ENCODE results near the gene SLC39A11.

SLC39A11 gene

DNA sequence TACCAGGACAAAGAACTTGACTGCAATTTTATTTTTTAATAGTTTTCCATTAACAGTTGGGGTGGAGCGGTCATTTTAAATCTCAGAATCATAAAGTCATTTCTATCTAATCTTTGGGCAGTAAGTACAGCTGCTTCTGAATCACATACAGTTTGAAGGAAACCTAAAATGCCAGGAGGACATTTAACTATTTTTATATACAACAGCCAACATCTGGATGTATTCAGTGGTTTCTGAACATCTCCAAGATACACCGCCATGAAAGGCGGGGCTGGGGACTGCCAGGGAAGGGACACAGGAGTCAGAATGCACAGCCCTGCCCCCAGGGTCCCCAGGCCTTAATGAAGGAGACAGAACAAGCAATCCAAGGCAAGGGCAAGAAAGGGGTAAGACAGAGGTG, 392.3 kb downstream of the SLC39A11 start:
- no peak for DNase-seq

DNA sequence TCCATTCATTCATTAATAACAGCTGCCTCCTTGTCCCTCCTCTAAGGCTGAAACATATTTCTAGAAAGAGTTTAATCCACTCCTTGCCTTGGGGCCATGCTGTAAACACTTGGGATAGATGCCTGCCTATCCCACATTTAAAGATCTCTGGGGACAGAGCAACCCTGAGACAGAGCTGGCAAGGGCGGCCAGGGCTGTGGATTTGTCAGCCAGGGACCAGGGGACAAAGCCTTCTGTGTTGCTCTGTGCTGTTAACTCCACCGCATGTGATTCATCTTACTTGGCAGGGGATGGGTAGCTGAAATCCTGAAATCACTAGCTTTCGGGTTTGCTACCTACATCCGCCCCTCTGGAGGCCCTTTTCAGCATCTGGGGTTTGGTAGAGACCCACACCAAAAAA, 392.9 kb downstream of the SLC39A11 start:
- no peak for DNase-seq

DNA sequence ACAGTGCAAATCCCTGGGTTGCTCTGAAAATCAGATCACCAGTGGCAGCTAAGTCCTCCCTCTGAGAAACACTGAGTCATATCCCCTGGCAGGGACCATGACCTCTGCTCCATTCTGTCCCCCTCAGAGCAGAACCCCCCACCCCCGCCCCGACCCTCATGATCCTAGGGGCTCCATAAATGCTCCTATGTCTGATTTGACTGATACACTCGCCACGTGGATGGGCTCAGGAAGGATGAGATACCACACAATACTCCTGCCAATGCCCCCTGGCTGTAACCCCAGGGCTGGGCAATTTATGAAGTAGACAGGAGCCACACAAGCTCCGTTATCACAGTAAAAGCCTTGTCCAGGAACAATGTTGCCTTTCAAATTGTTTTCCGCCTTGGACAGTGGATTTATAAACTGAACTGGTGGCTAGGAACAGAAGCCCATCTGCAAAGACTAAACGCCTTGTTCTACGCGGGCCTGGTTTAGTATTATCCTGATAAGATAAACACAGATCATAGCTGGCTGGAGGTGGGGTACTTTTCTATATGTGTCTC, 394.8 kb downstream of the SLC39A11 start:
- no peak for DNase-seq

DNA sequence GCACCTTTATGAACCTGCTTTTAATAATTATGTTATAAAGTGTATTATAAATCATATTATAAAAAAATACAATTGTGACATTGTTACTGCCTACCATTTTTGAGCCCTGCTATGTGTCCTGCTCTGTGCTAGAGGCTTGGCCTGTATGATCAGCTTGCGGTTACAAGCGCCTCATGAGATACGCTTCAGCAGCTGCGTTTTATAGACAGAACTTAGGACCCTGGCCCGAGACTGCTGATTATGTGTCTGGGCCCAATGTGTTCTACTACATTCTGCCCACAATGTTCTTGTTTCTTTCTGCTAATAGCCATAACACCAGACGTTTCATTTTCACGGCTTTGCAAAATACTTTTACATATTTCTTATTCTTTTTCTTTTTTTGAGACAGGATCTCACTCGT, 395.8 kb downstream of the SLC39A11 start:
- DNase-seq = no peak

DNA sequence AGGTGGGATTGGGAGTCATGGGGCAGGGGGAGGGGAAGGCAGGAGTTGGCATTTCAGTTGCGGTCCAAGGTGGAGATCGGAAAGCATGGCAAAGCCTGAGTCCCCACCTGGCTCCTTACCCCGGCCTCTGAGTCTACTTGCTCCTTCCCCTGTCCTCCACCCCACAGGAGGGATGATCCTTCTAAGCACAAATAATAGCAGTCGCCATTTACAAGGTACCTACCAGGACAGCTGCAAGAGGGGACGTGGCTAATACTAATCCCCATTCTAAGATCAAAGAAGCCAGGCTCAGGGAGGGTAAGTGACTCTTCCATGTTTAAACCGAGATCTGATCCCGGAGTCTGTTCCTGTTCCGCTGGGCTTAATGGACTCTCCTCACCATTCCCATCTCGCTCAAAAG, 396.3 kb downstream of the SLC39A11 start:
- DNase-seq = no peak

DNA sequence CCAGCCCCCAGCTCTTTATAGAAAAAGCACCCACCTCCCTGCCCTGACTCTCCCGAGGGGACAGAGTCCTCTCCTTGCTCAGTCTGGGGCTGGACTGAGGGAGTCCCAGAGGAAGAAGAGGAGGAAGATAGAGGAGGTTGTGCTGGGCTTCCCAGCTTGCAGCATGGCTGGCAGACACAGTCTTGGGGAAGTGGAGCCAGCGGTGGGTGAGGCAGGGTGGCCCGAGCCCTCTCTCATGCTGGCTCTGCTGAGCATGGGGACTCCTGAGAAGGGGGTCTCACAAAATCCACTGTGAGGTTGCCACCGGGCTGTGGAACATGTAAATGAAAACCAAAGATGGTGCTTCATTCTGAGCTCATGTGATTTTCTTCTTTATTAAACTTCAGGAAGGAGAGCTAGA, 398.5 kb downstream of the SLC39A11 start:
- no peak for DNase-seq

DNA sequence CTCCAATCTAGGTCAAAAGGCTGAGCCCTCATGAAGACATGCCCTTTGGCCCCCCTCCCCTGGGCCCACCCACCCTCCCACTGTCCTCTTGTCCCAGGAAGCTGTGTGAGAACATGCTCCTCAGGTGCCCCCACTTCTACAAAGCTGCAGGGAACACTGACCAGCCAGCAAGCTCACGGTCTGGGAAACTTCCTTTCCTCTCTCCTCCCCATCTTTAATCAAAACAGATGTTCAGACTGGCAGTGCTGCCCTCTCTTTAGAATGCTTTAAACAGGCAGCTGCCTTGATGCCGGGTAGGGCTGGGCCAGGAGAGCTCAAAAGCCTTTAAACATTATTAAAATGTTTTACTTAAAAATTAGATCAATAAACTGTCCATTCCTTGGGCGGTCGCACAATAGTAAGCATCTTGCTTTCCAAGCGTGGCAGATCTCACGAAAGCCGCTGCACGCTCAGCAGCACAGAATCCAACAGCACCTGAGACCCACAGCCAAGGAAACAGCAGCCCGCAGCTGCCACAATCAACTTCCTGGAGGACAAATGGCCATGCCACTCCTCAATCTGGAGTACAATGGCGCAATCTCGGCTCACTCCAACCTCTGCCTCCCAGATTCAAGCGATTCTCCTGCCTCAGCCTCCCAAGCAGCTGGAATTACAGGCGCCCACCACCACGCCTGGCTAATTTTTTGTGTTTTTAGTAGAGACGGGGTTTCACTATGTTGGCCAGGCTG, 399.2 kb downstream of the SLC39A11 start:
- DNase-seq = no peak

DNA sequence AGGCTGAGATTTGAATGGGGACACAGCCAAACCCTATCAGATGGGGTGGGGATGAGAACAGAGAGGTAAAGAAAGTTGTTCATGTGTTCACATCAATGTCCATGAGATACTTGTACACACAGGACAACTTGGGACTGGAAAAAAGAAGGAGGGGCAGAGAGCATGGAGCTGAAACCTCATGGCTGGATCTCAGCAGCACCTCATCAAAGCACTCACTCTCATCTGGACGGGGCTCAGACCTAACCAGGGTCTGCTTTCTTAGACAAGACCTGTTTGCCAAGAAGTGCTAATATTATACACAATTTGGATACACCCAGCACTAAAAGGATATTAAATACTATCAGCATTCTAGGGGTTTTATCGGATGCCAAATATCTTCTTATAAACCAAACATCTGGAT, 399.8 kb downstream of the SLC39A11 start:
- no peak for DNase-seq

DNA sequence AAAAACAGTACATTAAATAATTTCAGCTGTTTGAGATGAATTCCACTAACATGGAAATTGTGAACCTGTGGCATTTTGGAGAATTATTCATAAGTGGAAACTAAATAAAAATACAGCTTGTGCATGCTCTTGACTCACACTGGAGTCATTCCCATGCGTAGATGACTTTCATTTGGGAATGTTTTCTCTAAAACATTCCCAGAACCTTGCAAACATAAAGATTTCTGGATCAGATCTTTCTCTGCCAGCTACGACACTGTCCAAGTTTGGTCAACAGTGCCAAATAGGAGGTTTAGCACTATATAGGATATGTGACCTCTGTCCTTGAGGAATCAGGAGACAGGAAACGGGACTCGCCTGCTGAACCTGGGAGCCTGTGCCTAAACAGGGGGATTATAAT, 400.9 kb downstream of the SLC39A11 start:
- no peak for DNase-seq

DNA sequence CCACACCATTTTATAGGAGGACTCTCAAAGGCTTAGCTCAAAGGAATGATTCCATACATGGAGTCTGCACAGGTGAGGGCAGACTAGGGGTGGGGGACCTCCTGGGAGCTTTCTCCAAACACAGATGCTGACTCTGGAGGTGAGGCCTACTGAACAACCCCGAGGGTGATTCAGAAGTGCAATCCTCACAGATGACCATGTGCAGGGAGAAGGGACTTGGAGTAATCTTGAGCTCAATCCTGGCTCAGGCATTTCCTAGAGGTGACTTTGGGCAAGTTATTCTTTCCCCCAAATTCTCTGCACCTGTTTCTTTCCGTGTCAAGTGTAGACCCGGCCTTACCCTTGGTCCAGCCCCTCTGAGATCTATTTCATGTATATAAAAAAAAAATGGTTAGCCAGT, 401.5 kb downstream of the SLC39A11 start:
- no peak for DNase-seq

DNA sequence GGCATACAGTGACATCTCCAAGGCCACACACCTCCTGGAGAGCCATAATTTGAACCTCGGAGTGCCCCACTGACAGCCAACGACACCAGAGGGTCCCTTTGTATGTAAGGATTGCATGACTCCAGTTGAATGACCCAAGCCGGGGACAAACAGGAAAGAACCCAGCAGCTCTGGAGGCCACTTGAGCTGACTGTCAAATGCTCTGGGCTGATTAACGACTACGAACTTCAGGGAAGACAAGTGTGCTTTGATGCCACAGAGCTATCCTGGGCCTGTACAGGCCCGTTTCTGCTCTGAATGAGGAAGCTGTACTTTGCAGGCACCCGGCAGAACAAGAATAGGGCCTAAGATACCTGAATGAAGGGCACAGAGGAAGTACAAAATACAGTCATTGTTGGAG, 404.6 kb downstream of the SLC39A11 start:
- no peak for DNase-seq

DNA sequence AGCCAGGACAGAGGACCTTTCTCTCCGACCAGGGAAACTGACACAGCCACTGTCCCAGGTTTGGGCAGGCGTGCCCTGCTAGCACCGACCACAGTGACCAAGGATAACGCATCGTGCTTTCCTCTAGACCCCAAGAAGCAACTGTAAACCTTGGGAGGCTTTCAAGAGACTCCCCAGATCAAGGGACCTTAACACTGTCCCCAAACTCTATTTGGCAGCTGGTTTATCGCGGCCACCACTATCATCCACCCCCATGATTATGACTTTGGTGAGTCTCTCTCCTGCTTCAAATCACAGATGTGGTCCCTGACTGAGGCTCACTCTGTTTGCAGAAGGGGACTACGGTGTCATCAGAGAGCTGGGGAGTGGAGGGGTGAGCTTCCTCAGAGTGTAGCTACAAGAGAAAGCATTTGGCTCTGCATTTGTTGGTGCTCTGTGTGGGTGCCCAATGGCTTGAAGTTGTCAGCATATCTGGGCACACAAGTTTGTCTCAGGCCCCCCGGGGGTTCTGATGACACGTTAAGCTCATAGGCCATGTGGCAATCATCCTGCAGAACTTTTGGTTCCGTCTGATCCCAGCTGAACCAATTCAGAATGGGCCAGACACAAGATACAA, 408.0 kb downstream of the SLC39A11 start:
- DNase-seq = no peak

DNA sequence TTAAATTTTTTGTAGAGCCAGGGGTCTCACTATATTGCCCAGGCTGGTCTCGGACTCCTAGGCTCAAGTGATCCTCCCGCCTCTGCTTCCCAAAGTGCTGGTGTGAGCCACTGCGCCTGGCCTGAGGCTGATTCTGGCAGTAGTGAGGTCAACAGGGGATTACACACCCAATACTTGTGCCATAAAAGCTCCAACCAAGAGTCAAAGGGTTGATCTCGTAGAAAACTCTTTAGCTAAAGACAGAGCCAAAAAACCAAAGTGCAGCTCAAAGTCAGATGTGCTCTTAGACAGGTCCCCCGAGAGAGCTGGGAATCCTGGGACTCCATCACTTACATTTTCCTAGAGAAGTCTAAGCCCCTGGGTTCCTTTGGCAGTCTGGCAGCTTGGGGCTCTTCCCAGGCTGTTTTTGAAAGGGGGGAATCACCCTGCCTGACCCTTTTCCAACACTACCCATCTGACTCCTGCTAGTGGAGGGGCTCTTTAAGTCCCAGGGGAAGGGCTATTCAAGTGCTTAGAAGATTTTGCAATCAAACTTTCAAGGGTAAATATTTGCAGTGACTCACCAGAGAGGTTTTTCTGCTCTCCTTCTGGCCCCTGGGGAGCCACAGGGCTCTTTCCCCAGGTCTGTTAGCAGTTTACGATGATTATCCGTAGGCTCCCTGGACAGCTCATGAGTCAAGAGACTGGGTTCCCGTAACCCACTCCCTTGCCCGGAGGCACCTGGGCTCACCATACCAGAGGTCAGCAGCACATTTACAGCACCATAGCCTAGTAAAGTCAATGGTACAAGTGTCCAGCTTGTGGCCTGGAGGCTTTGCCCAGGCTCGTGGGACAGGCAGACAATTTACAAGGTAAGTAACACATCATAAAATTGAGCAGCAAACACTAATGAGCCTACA, 408.7 kb downstream of the SLC39A11 start:
- DNase-seq = no peak

DNA sequence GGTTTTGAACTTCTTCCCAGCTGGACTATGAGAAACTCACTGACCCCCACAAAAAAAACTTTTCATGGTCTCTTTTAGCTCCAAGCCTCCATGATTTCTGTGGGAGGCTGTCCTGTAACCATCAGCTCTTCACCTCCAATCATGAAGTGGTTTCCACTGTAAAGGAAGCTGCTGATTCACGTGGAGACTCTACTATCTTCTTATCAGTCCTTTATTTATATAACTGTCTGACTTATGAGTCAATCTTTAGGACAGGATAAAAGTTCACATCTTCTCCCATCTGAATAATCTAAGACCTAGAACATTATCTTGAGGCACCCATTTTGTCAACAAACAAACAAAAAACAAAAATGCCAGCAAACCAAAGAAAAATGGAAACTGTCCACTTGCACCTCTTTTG, 409.9 kb downstream of the SLC39A11 start:
- DNase-seq = no peak

DNA sequence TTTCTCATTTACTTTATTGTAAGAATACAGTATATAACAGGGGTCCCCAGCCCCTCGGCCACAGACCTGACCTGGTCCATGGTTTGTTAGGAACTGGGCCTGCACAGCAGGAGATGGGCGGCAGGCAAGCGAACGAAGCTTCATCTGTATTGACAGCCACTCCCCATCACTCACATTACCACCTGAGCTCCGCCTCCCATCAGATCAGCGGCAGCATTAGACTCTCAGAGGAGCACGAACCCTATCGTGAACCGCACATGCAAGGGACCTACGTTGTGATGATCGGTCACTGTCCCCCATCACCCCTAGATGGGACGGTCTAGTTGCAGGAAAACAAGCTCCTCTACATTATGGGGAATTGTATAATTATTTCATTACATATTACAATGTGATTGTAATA, 410.6 kb downstream of the SLC39A11 start:
- no peak for DNase-seq

DNA sequence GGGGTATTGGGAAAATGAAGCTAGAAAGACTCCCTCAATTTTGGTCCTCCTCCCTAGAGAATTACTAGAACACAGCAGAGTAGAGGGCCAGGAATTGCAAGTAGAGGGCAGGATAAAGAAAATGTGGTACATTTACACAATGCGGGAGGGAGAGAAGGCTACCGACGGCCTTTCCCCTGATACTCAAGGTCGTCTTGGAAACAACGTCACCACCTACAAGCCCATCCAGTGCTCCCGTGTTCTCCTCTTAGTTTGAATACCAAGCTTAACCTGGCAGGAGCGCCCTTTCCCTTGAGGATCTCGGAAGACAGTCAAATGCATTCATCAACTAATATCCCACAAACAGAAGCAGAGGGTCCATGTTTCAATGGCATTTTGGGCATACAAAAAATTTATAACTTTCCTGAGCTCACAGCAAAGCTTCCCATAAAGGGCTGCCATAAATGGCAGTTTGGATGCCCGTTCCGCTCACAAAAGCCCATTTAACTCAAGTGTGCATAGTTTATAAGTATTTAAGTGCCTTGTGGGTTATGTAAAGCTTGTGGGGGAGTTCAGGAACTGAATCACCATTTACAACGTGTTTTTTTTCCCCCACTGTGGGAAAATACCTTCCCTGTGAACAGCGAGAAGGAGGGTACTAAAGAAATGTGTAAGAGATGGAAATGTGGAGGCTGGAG, 414.6 kb downstream of the SLC39A11 start:
- no peak for DNase-seq

DNA sequence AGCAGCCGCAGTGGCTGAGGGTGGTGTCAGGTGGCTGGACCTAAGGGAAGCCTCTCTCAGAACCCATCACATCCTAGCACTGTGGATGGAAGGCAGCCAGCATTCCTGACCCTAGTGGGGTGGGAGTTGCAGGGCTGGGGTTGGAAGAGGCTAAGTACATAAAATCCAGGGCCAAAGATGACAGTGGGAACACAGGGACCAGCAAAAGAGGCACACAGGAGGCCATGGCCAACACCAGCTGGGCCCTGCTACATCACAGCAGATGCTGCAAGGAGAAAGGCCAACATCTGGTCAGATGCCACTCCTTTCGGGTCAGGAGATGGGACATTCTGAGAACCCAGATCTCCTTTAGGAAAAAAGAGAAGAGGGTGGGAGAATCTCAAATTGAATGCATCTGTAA, 415.4 kb downstream of the SLC39A11 start:
- no peak for DNase-seq

DNA sequence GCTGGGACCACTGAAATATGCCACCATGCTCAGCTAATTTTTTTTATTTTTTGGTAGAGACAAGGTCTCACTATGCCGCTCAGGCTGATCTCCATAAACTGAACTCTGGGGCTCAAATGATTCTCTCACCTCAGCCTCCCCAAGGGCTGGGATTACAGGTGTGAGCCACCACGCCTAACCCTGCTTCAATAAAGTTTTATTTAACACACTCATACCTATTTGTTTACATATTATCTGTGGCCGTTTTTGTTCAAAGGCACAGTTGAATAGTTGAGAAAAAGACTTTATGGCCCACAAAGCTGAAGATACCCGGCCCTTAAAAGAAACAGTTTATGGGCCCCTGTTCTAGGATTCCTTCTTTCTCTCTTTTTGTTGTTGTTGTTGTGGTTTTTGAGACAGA, 419.8 kb downstream of the SLC39A11 start:
- no peak for DNase-seq

DNA sequence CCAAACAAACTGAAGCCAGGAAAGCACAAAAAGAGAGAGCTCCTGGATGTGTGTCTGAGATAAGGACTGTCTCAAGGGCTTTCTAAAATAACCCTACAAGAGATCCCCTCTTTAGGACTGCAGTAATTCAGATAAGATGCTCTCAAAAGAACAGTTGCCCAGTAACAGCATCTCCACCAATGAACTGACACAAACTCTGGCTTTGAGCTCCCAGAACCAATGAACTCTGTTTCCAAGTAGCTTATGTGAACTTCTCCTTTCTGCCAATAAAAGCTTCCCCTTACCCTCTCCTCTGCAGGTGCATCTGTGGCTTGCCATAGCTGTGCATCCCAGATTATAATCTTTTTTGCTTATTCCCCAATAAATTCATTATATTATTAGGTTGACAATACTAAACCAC, 421.5 kb downstream of the SLC39A11 start:
- no peak for DNase-seq

DNA sequence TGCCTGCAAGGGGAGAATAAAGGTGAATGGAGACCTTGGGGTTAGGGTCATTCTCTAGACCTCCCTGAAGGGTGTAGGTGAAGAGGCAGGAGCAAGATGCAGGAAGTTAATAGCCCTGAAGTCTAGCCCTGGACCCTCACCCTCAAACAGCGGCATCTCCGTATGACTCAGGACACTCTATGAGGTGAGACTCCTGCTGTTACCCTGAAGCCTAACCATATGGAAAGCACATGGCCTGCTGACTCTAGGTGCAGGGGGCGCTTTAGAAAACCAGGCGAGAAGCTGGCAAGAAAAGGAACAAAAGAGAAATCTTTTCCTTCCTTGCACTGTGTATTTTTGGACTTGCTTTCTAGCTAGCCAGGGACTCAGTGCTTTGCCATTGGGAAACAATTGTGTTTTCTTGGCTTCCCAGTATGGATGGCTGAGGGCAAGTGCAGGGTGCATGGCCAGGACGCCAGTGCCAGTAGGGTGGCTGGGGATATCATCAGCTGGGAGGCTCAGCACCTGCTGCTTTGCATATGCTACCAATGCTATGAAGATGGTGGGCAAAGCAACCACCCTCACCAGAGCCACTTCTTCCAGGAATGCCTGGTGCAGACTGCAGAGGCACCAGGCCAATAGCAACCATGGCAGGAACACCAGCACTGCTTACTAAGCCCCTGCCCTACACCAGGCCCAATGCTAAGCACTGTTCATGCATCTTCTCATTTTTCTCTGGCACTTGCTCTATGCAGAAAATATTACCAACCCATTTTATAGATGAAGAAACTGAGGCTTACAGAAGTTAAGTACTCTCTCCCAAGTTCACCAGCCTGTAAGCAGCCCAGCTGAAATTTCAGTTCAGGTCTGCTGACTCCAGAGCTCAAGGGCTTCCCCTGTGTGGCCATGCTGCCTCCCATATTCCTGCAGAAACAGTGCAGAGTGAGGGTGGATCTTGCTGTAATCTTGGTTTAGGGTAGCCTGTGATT, 425.1 kb downstream of the SLC39A11 start:
- no peak for DNase-seq

Measured in NCI-H2227 treated with DMSO at 0.1 percent for 48 hours (cell line).